ENCODE results near the gene LYRM9.
A peak's percentile ranks its signal among the peaks of the same experiment; 100 is the strongest.
"Not testable (repeated sequence)": the region's sequence is repeated elsewhere in the genome, so short reads cannot be mapped to it uniquely, and the experiment has no call there.

Gene LYRM9

GRCh38 chr17:27892866-27893769, at the start of gene LYRM9:
TSS of gene LYRM9 (minus strand) at chr17:27893365. CDS start at chr17:27882694, 10,671 bp downstream.
- peak; percentile 94 for DNase-seq

- no peak for DNase-seq
Observed at GRCh38 chr17:27940503-27941428, 47.6 kb upstream of the LYRM9 start.

GRCh38 chr17:27939474-27940465, 46.6 kb upstream of the LYRM9 start:
- DNase-seq, result no peak

- DNase-seq, result no peak
Observed at GRCh38 chr17:27938864-27939263, 45.7 kb upstream of the LYRM9 start.

- DNase-seq, result no peak
Observed at GRCh38 chr17:27938241-27938640, 45.1 kb upstream of the LYRM9 start.

- no peak for DNase-seq
Observed at GRCh38 chr17:27937025-27937546, 43.9 kb upstream of the LYRM9 start.

GRCh38 chr17:27930000-27930399, 36.8 kb upstream of the LYRM9 start:
- DNase-seq, result no peak

GRCh38 chr17:27928587-27928986, 35.4 kb upstream of the LYRM9 start:
- no peak for DNase-seq

- no peak for DNase-seq
Observed at GRCh38 chr17:27927781-27928180, 34.6 kb upstream of the LYRM9 start.

GRCh38 chr17:27921599-27921998, 28.4 kb upstream of the LYRM9 start:
- DNase-seq, result no peak

- DNase-seq, result no peak
Observed at GRCh38 chr17:27921077-27921476, 27.9 kb upstream of the LYRM9 start.

- DNase-seq, result no peak
Observed at GRCh38 chr17:27920569-27920968, 27.4 kb upstream of the LYRM9 start.

- no peak for DNase-seq
Observed at GRCh38 chr17:27919079-27919478, 25.9 kb upstream of the LYRM9 start.

- no peak for DNase-seq
Observed at GRCh38 chr17:27918498-27918897, 25.3 kb upstream of the LYRM9 start.

GRCh38 chr17:27917000-27917399, 23.8 kb upstream of the LYRM9 start:
- DNase-seq, result no peak

GRCh38 chr17:27915709-27916108, 22.5 kb upstream of the LYRM9 start:
- DNase-seq, result no peak

GRCh38 chr17:27914382-27914781, 21.2 kb upstream of the LYRM9 start:
- no peak for DNase-seq

- no peak for DNase-seq
Observed at GRCh38 chr17:27912964-27913363, 19.8 kb upstream of the LYRM9 start.

GRCh38 chr17:27912299-27912698, 19.1 kb upstream of the LYRM9 start:
- DNase-seq, result not testable (repeated sequence)

- no peak for DNase-seq
Observed at GRCh38 chr17:27907976-27908558, 14.9 kb upstream of the LYRM9 start.

GRCh38 chr17:27906623-27907022, 13.5 kb upstream of the LYRM9 start:
- DNase-seq, result no peak

- no peak for DNase-seq
Observed at GRCh38 chr17:27906226-27906580, 13.0 kb upstream of the LYRM9 start.

Data from midbrain (tissue), 1 donor.